Fibroblast of the aortic adventitia (primary cell): Measurements from ENCODE around the gene EAF1. TPM values are rescaled to one million over a fixed set of nuclear protein-coding genes. Genes with fewer than 3 reads are reported as not detected.

Experiments
- DNase-seq: peaks from one replicate; pipeline ENCODE4 v3.0.0-alpha.2; 2010; ENCODE audit warnings: low read depth
- H3K4me3 ChIP-seq: 2 replicates; pipeline ENCODE4 v1.5.1; 2011; ENCODE audit warnings: low read depth, mild to moderate bottlenecking, control low read depth, low read length, moderate library complexity
- CTCF ChIP-seq: IDR thresholded peaks from 2 replicates; pipeline ENCODE4 v1.5.1; 2011; ENCODE audit warnings: mild to moderate bottlenecking, low read length, control low read depth, inconsistent platforms; ENCODE audit not compliant: insufficient read depth
- total RNA-seq: library from RNA; depleted of rRNA; stranded (reverse); fragments of >200 nt; gene quantifications from 2 replicates; pipeline ENCODE4 v1.2.3, GENCODE V29; 2012; ENCODE audit warnings: low replicate concordance

The EAF1 gene
- total RNA-seq, 1 donor, result 21.1 TPM

- no peak for TF ChIP-seq CTCF
- DNase-seq, result peak; percentile 85
- no peak overlapping the region for H3K4me3 ChIP-seq
These were observed 13.5 kb downstream of the EAF1 start for GRCh38 chr3:15440891-15441290.

GRCh38 chr3:15443826-15444524 is 16.6 kb downstream of the EAF1 start:
- no peak overlapping the region for H3K4me3 ChIP-seq
- DNase-seq, result peak; percentile 85
- TF ChIP-seq CTCF, result no peak

GRCh38 chr3:15449489-15450224 is 22.3 kb downstream of the EAF1 start:
- DNase-seq, result no peak
- H3K4me3 ChIP-seq, result no peak overlapping the region
- no peak for TF ChIP-seq CTCF

- no peak for TF ChIP-seq CTCF
- DNase-seq, result no peak
- H3K4me3 ChIP-seq, result no peak overlapping the region
These were observed 23.2 kb downstream of the EAF1 start for GRCh38 chr3:15450438-15451215.

GRCh38 chr3:15451216-15452113 is 24.1 kb downstream of the EAF1 start:
- no peak for TF ChIP-seq CTCF
- no peak for DNase-seq
- no peak overlapping the region for H3K4me3 ChIP-seq

GRCh38 chr3:15452156-15452555 is 24.8 kb downstream of the EAF1 start:
- TF ChIP-seq CTCF, result no peak
- no peak overlapping the region for H3K4me3 ChIP-seq
- DNase-seq, result no peak
